ENCODE results near the gene TBC1D10B.

DNA sequence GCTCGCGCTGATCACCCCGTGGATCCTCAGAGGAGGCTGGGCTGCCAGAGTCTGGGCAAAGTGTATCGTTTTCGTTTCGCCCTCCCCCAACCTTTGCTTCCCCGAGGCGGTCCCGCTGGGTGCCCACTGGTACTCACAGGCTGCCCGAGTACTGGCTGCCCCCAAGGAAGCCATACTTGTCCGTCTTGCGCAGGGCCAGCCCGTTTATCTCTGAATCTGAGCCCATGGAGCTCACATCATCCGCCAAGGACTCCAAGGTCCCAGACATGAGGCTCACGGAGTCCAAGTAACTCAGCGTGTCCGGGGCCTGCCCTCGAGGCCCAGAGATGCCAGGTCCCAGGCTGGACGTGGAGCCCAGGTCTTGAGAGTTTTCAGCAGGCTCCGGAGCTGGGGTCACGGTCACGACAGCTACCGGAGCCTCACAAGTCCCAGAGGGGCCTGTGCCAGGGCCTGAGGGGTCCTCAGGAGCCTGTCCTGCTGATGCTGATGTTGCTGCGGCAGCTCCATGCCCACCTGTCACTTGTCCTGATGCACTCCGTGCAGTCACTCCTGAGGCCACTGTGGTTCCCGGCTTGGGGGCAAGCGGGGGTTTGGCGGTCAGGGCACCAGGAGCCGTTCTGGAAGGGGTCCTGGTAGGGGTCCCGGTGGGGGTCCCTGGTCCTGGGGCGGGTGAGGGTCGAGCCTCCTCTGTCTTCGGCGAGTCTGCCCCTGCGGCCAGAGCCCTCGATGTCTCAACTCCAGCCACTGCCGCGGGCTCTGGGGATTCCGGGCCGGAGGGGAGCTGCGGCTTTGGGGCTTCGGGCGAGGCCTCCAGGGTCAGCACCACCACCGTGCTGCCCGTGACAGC, 980 bp downstream of the TBC1D10B start:
- TF ChIP-seq CTCF (IDR thresholded peaks at IDR 0.05) (no peak), POLR2AphosphoS5 (IDR thresholded peaks at IDR 0.05) (no peak), EP300 (IDR thresholded peaks at IDR 0.05) (no peak)
